GM23248 (cell line): ENCODE results near the gene ATP2A2. TPM values are rescaled to one million over a fixed set of nuclear protein-coding genes. Genes with fewer than 3 reads are reported as not detected.

Experiments
- DNase-seq: peaks from one replicate; pipeline ENCODE4 v3.0.0-alpha.2; 2015
- H2AFZ ChIP-seq: fragments of 200-600 bp; sonication (generic); 2 replicates; pipeline ENCODE4 v1.6.1; 2016; ENCODE audit warnings: antibody characterized with exemption
- H3F3A ChIP-seq: fragments of 200-600 bp; sonication (generic); 2 replicates; pipeline ENCODE4 v1.6.1; 2016; ENCODE audit warnings: mild to moderate bottlenecking, antibody characterized with exemption, mixed run types; ENCODE audit not compliant: insufficient read depth
- H3K27ac ChIP-seq: fragments of 200-600 bp; sonication (generic); 2 replicates; pipeline ENCODE4 v1.5.1; 2016; ENCODE audit warnings: mild to moderate bottlenecking
- H3K27me3 ChIP-seq: fragments of 200-600 bp; sonication (generic); replicated peaks from 2 replicates; pipeline ENCODE4 v1.6.1; 2016; ENCODE audit warnings: mild to moderate bottlenecking; ENCODE audit not compliant: insufficient read depth
- H3K36me3 ChIP-seq: fragments of 200-600 bp; sonication (generic); 2 replicates; pipeline ENCODE4 v1.6.1; 2016; ENCODE audit warnings: low read depth, mild to moderate bottlenecking
- H3K4me1 ChIP-seq: fragments of 200-600 bp; sonication (generic); 2 replicates; pipeline ENCODE4 v1.6.1; 2016; ENCODE audit warnings: mild to moderate bottlenecking; ENCODE audit not compliant: insufficient read depth
- H3K4me2 ChIP-seq: fragments of 200-600 bp; sonication (generic); one replicate; pipeline ENCODE4 v1.6.1; 2016; ENCODE audit warnings: mild to moderate bottlenecking; ENCODE audit not compliant: unreplicated experiment
- H3K4me3 ChIP-seq: fragments of 200-600 bp; sonication (generic); 2 replicates; pipeline ENCODE4 v1.5.1; 2016; ENCODE audit warnings: mild to moderate bottlenecking
- H3K79me2 ChIP-seq: fragments of 200-600 bp; sonication (generic); 2 replicates; pipeline ENCODE4 v1.6.1; 2016; ENCODE audit warnings: mild to moderate bottlenecking; ENCODE audit not compliant: insufficient read depth
- H3K9ac ChIP-seq: fragments of 200-600 bp; sonication (generic); 2 replicates; pipeline ENCODE4 v1.6.1; 2016; ENCODE audit warnings: mild to moderate bottlenecking
- H3K9me2 ChIP-seq: fragments of 200-600 bp; sonication (generic); 2 replicates; pipeline ENCODE4 v1.6.1; 2016; ENCODE audit warnings: mixed run types, mild to moderate bottlenecking, moderate library complexity; ENCODE audit not compliant: insufficient read depth
- H3K9me3 ChIP-seq: fragments of 200-600 bp; sonication (generic); one replicate; pipeline ENCODE4 v1.6.1; 2017; ENCODE audit warnings: low read depth
- H4K20me1 ChIP-seq: fragments of 200-600 bp; sonication (generic); 2 replicates; pipeline ENCODE4 v1.6.0; 2016; ENCODE audit not compliant: insufficient read depth
- EZH2 ChIP-seq: fragments of 200-600 bp; sonication (generic); IDR thresholded peaks from 2 replicates; pipeline ENCODE4 v1.6.1; 2018; ENCODE audit warnings: antibody characterized with exemption, mild to moderate bottlenecking; ENCODE audit not compliant: insufficient read depth, poor library complexity, severe bottlenecking
- EZH2phosphoT487 ChIP-seq: fragments of 200-600 bp; sonication (generic); IDR thresholded peaks from 2 replicates; pipeline ENCODE4 v1.6.1; 2018; ENCODE audit warnings: antibody characterized with exemption, moderate library complexity, mild to moderate bottlenecking, low read depth; ENCODE audit not compliant: insufficient read depth
- WGBS, 2 experiments: methylation state at CpG; one replicate each; pipeline ENCODE4 v1.1.6; 2015 to 2017; ENCODE audit warnings: low lambda C conversion rate in 2 of 2, low coverage in 1 of 2; ENCODE audit errors: missing lambda C conversion rate in 2 of 2; 5-methylcytosine and 5-hydroxymethylcytosine counted together
- in situ Hi-C: fragments of 300-500 bp; cut with MboI; formaldehyde crosslinking; loops from 2 replicates; pipeline ENCODE4 v1.15.0; 2020
- polyA plus RNA-seq: library from polyadenylated mRNA; unstranded; fragments of >200 nt; fragmentation: Nextera tagmentation; extraction: Ambion mirVana; gene quantifications from 2 replicates; pipeline ENCODE4 v1.2.1, GENCODE V29; 2016
- total RNA-seq: library from RNA; depleted of rRNA; stranded (reverse); fragments of >200 nt; shearing (Covaris generic); gene quantifications from 2 replicates; pipeline ENCODE4 v1.2.3, GENCODE V29; 2014

Gene ATP2A2
- total and polyA plus RNA-seq, 2 experiments from 2014 or later = 29.5 to 142 TPM

GRCh38 chr12:110307372-110307771 is 26.3 kb downstream of the ATP2A2 start:
- DNase-seq = peak; percentile 50
- no peak for TF ChIP-seq EZH2phosphoT487
- Histone ChIP-seq H3K27ac (peak overlapping the region; percentile 33), H4K20me1 (peaks cover 18% of the 10 kb centered on the region; the same call in 1 of the 2 replicates), H3K79me2 (peaks cover 100% of the 10 kb centered on the region), H3K9me2 (no peaks in the 10 kb centered on the region), H3F3A (peaks cover 72% of the 10 kb centered on the region), H3K4me2 (no peak overlapping the region), H3K36me3 (peaks cover 50% of the 10 kb centered on the region), H3K9me3 (no peaks in the 10 kb centered on the region), H3K4me3 (no peak overlapping the region), H2AFZ (no peak overlapping the region), H3K27me3 (no peaks in the 10 kb centered on the region), H3K9ac (no peak overlapping the region), H3K4me1 (peaks cover 51% of the 10 kb centered on the region)
- in situ Hi-C loops = no loop called here
- WGBS, 2 experiments = 47 to 51% methylated on average over 3 of the region's 3 CpGs

GRCh38 chr12:110310763-110311162 is 29.7 kb downstream of the ATP2A2 start:
- DNase-seq = no peak
- no peaks in the 10 kb centered on the region for H3K9me2 ChIP-seq
- H3K27ac ChIP-seq = peak overlapping the region; percentile 47
- peaks cover 95% of the 10 kb centered on the region for H3K79me2 ChIP-seq
- in situ Hi-C loops = no loop called here
- no peaks in the 10 kb centered on the region for H3K27me3 ChIP-seq
- H3K4me2 ChIP-seq = peak overlapping the region; percentile 8
- peaks cover 79% of the 10 kb centered on the region for H3F3A ChIP-seq
- TF ChIP-seq EZH2 = no peak
- TF ChIP-seq EZH2phosphoT487 = no peak
- H2AFZ ChIP-seq = no peak overlapping the region
- H3K4me3 ChIP-seq = no peak overlapping the region
- H4K20me1 ChIP-seq = no peaks in the 10 kb centered on the region; the same call in 1 of the 2 replicates
- H3K36me3 ChIP-seq = peaks cover 45% of the 10 kb centered on the region
- peaks cover 62% of the 10 kb centered on the region for H3K4me1 ChIP-seq
- H3K9me3 ChIP-seq = no peaks in the 10 kb centered on the region
- H3K9ac ChIP-seq = no peak overlapping the region

GRCh38 chr12:110311903-110312302 is 30.9 kb downstream of the ATP2A2 start:
- Histone ChIP-seq H3K79me2 (peaks cover 92% of the 10 kb centered on the region), H3K4me1 (peaks cover 73% of the 10 kb centered on the region), H3K9ac (no peak overlapping the region), H4K20me1 (no peaks in the 10 kb centered on the region; the same call in 1 of the 2 replicates), H3K9me3 (no peaks in the 10 kb centered on the region), H3F3A (peaks cover 86% of the 10 kb centered on the region), H3K4me3 (no peak overlapping the region), H3K27ac (peak overlapping the region; percentile 97), H3K36me3 (peaks cover 48% of the 10 kb centered on the region), H3K27me3 (no peaks in the 10 kb centered on the region), H2AFZ (no peak overlapping the region), H3K9me2 (no peaks in the 10 kb centered on the region), H3K4me2 (no peak overlapping the region)
- DNase-seq = no peak
- no peak for TF ChIP-seq EZH2
- TF ChIP-seq EZH2phosphoT487 = no peak
- WGBS, 2 experiments = 78 to 80% methylated on average over 6 of the region's 6 CpGs
- in situ Hi-C loops = no loop called here

DNA sequence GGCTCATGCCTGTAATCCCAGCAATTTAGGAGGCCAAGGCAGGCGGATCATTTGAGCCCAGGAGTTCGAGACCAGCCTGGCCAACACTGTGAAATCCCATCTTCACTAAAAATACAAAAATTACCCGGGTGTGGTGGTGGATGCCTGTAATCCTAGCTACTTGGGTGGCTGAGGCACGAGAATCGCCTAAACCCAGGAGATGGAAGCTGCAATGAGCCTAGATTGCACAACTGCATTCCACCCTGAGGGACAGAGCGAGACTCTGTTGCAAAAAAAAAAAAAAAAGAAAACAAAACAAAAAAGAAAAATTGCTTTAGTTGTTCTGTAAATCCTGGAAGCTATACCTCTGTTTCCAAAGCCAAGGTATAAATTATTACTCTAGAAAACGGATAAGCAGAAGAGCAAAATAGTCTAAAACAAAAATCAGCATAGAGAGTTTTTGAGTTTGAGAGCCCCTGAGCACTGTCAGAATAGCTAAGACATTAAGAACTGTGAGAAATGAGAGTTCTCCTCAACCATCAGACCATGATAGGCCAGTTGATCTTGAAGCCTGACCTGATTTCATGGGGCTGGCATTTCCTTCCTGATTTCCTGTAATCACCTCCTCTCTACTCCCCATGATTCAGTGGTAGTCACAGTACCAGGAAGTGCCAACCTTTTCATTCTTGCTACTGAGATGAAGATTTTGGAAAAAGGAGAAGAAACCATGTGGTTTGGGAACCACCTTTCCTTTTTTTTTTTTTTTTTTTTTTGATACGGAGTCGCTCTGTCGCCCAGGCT is 31.7 kb downstream of the ATP2A2 start:
- DNase-seq = peak; percentile 84
- WGBS, 2 experiments = 23 to 33% methylated on average over 9 to 10 of the region's 10 CpGs
- no peak overlapping the region for H3K4me3 ChIP-seq
- H3K9ac ChIP-seq = peak overlapping the region; percentile 33
- no peak for TF ChIP-seq EZH2phosphoT487
- no peak for TF ChIP-seq EZH2
- H3K4me2 ChIP-seq = peak overlapping the region; percentile 41
- no peaks in the 10 kb centered on the region for H3K9me3 ChIP-seq
- H3K79me2 ChIP-seq = peaks cover 88% of the 10 kb centered on the region
- peak overlapping the region; percentile 97 for H3K27ac ChIP-seq
- H3K9me2 ChIP-seq = no peaks in the 10 kb centered on the region
- H4K20me1 ChIP-seq = no peaks in the 10 kb centered on the region; the same call in 1 of the 2 replicates
- peaks cover 41% of the 10 kb centered on the region for H3K36me3 ChIP-seq
- no peaks in the 10 kb centered on the region for H3K27me3 ChIP-seq
- H3K4me1 ChIP-seq = peaks cover 76% of the 10 kb centered on the region
- in situ Hi-C loops = no loop called here
- peaks cover 87% of the 10 kb centered on the region for H3F3A ChIP-seq
- no peak overlapping the region for H2AFZ ChIP-seq
